ENCODE results near the gene RAB23. TPM values are rescaled to one million over a fixed set of nuclear protein-coding genes. Genes with fewer than 3 reads are reported as not detected.

The RAB23 gene
- total and polyA plus RNA-seq, 12 donors = 3.1 to 16.5 (median 10.1) TPM

DNA sequence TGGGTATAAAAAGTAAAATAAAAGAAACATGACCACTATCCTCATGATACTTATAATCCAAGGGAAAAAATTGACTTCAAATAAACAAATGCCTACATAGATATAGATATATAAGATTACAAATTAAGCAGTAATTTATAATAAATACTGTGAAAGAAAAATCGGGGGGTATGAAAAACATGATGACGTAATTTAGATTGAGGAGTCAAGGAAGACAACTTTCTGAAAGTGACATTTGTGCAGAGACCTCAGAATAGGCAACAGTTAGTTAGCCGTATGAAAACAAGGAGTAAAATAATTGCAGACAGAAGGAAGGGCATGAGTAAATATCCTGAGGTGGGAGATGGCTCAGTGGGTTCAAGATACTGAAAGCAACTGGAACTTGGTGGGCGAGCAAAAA lies 28.2 kb upstream of the RAB23 start:
- Histone ChIP-seq H3K4me1 (peaks cover 0 to 15% (median 0%) of the 10 kb centered on the region in 9 donors), H3K36me3 (no peaks in the 10 kb centered on the region), H3K27ac (no peak overlapping the region), H3K27me3 (no peaks in the 10 kb centered on the region), H3K4me3 (no peak overlapping the region), H3K9me3 (no peaks in the 10 kb centered on the region)
- DNase-seq (no peak), ATAC-seq (no peak)
- intact Hi-C loops (cut with DNase I) = no loop called here
- whole genome bisulfite sequencing, 2 donors = 89 to 95% methylated on average over 4 of the region's 4 CpGs
- TF ChIP-seq, protein P1, sequence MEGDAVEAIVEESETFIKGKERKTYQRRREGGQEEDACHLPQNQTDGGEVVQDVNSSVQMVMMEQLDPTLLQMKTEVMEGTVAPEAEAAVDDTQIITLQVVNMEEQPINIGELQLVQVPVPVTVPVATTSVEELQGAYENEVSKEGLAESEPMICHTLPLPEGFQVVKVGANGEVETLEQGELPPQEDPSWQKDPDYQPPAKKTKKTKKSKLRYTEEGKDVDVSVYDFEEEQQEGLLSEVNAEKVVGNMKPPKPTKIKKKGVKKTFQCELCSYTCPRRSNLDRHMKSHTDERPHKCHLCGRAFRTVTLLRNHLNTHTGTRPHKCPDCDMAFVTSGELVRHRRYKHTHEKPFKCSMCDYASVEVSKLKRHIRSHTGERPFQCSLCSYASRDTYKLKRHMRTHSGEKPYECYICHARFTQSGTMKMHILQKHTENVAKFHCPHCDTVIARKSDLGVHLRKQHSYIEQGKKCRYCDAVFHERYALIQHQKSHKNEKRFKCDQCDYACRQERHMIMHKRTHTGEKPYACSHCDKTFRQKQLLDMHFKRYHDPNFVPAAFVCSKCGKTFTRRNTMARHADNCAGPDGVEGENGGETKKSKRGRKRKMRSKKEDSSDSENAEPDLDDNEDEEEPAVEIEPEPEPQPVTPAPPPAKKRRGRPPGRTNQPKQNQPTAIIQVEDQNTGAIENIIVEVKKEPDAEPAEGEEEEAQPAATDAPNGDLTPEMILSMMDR (IDR thresholded peaks at IDR 0.05) = no peak

- H3K9me3 ChIP-seq = no peaks in the 10 kb centered on the region
- no peaks in the 10 kb centered on the region for H3K36me3 ChIP-seq
- DNase-seq = no peak
- no peak overlapping the region for H3K27ac ChIP-seq
- no peak for ATAC-seq
- no peak overlapping the region for H3K4me3 ChIP-seq
- TF ChIP-seq, protein P1 (IDR thresholded peaks at IDR 0.05) = no peak
- H3K4me1 ChIP-seq = peaks cover 0 to 12% (median 0%) of the 10 kb centered on the region in 9 donors
- intact Hi-C loops (cut with DNase I) = no loop called here
- H3K27me3 ChIP-seq = no peaks in the 10 kb centered on the region
- WGBS, 2 donors = 81 to 85% methylated on average over 2 of the region's 2 CpGs
Measured at GRCh38 chr6:57248311-57248895, 26.3 kb upstream of the RAB23 start.

- no peaks in the 10 kb centered on the region for H3K9me3 ChIP-seq
- peaks cover 0 to 5% (median 0%) of the 10 kb centered on the region in 9 donors for H3K4me1 ChIP-seq
- intact Hi-C loops (cut with DNase I) = no loop called here
- no peak for DNase-seq
- TF ChIP-seq, protein P1 (IDR thresholded peaks at IDR 0.05) = no peak
- no peak overlapping the region for H3K4me3 ChIP-seq
- H3K27me3 ChIP-seq = no peaks in the 10 kb centered on the region
- H3K36me3 ChIP-seq = no peaks in the 10 kb centered on the region
- no peak for ATAC-seq
- no peak overlapping the region for H3K27ac ChIP-seq
Measured at GRCh38 chr6:57247603-57248002, 25.5 kb upstream of the RAB23 start.

DNA sequence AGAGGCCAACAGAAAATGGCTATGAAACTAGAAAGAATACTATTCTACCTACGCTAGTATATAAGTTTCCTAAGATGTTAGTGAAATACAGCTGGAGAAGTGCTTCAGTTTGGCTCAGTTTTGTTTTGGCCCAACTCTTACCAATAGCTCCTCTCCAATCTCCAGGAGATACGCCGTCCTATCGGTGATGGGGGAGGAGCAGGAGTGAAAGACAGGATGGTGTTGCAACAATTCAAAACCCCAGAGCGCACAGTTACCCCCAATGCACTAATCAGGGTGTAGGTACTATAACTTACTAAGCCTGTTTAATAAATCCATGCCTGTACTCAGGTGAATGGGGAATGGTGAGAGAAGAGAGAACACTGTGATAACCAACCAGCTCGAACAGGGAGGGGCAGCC lies 24.2 kb upstream of the RAB23 start:
- H3K4me1 ChIP-seq = peaks cover 0 to 5% (median 0%) of the 10 kb centered on the region in 9 donors
- ATAC-seq (no peak), DNase-seq (no peak)
- H3K9me3 ChIP-seq = no peaks in the 10 kb centered on the region
- no peaks in the 10 kb centered on the region for H3K36me3 ChIP-seq
- H3K27ac ChIP-seq = no peak overlapping the region
- TF ChIP-seq, protein P1 (IDR thresholded peaks at IDR 0.05) = no peak
- intact Hi-C loops (cut with DNase I) = no loop called here
- no peaks in the 10 kb centered on the region for H3K27me3 ChIP-seq
- no peak overlapping the region for H3K4me3 ChIP-seq
- 82 to 86% methylated on average over 6 of the region's 6 CpGs for WGBS, 2 donors

Measured in heart right ventricle (tissue), 16 donors.